Mucosa of gallbladder (tissue), 1 donor: ENCODE measurements around the gene KDM1A. TPM values are rescaled to one million over a fixed set of nuclear protein-coding genes. Genes with fewer than 3 reads are reported as not detected.
"Not testable (repeated sequence)": the region's sequence is repeated elsewhere in the genome, so short reads cannot be mapped to it uniquely, and the experiment has no call there.

Experiments used
- DNase-seq: peaks from one replicate; pipeline ENCODE4 v3.0.0-alpha.2; 2020; ENCODE audit warnings: low spot score
- total RNA-seq: library from RNA; stranded (reverse); gene quantifications from one replicate; pipeline ENCODE4 v1.2.1, GENCODE V29; 2021
- donor health status: DM: no; HTN: no; CAD: no.

Gene KDM1A
- total RNA-seq, result 44.9 TPM

DNA sequence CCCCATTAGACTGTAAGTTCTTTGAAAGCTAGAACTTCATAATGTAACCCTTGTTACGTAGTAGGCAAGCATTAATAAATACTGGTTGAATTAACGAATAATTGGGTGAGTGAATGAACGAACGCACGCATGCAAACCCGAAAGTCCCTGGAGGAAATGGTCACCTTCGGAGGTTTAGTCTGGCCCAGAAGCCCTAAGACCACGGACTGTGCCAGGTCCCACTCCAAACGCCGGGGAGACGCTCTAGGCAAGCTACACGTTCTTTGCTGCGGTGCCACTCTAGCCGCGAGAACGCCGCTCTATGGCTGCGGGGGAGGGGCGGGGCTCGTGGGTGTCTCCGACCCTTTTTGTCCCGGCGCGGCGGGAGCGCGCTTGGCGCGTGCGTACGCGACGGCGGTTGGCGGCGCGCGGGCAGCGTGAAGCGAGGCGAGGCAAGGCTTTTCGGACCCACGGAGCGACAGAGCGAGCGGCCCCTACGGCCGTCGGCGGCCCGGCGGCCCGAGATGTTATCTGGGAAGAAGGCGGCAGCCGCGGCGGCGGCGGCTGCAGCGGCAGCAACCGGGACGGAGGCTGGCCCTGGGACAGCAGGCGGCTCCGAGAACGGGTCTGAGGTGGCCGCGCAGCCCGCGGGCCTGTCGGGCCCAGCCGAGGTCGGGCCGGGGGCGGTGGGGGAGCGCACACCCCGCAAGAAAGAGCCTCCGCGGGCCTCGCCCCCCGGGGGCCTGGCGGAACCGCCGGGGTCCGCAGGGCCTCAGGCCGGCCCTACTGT, at the start of gene KDM1A:
Gene KDM1A, plus strand, starts transcription at position 375 of the 769 bp plus-strand sequence. Its CDS starts 129 bp downstream, at position 504.
- peak; percentile 98 for DNase-seq

DNA sequence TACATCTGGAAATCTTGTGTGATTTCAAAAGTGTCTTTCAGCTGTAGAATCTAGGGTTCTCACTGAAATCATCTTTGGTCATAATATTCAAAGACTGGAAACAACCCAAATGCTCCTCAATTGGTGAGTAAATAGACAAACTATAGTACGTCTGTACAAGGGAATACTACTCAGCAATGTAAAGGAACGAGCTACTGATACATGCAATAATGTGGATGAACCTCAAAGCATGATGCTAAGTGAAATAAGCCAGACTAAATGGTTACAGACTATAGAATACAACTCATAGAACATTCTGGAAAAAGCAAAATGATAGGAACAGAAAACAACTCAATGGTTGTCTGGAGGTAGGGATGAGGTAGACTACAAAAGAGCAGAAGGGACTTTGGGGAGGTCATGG, 49.2 kb upstream of the KDM1A start:
- DNase-seq, result no peak

DNA sequence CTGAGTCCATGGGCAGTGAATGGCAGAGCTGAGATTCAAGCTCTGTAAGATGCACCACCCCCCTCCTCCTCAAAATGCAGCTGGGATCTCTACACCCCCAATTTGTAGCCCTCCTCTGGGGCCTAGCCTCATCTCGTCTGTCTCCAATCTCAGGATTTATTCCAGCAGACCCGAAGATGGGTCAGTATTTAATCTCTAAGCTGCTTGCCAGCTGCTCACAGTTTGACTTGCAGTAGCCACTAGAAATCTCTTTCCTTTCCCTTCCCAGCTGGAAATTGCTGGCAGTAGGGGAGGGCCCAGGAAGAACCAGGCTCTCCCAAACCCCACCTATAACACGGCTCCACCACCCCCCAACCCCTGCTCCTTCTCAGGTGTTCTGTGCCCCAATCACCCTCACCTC, 48.1 kb upstream of the KDM1A start:
- no peak for DNase-seq

DNA sequence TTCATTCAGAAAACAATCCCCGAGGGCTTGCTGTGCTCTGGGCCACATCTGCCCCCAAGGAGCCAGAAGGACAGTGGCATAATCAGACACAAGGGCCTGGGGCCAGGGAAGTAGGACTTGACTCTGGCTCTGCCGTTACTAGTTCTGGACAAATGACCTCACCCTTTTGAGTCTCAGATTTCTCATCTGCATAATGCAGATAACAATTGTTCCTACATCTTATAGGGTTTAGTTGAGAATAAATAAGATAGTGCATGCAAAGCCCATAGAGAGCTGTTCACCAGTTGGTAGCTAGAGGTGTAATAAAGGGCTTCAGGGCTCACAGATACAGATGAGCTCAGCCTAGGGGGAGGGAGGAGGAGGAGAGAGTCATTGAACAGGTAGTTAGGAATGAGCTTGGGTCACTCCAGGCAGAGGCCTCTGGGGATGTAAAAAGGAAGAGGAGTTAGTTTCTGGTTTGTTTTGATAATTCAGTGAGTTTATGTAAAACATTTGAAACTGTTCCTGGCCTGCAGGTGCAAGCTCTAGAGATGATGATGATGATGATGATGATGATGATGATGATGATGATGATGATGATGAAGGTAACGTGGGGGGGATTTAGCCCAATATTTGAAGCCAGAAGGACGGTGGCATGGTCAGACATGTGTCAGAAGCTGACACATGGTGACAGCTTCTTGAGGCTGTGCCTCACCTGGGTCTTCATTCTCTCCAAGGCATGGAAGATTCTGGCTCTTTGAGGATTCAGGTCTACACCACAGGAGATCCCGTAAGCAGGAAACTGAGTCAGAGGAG, 47.5 kb upstream of the KDM1A start:
- DNase-seq, result no peak

DNA sequence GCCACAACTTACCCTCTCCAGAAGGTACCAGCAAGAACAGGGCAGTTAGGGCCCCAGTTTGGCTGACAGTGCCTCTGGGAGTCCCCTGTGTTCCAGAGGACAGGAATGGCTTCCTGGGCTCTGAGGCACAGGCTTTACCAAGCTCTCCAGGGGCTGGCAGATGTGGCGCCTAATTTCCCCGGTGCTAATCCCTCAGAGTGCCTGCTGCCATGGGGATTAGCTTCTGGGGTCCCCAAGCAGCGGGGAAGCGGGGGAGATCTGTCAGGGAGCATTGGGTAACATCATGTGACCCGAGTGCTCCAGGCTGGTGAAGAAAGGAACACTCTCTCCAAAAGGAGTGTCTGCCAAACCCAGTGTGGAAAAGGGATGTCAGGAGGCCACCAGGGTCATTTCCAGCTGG, 46.5 kb upstream of the KDM1A start, which contains the start of gene LACTBL1:
Gene LACTBL1, minus strand, starts transcription at position 107 of the 400 bp plus-strand sequence. CDS start 550 bp downstream, outside the sequence.
- no peak for DNase-seq

DNA sequence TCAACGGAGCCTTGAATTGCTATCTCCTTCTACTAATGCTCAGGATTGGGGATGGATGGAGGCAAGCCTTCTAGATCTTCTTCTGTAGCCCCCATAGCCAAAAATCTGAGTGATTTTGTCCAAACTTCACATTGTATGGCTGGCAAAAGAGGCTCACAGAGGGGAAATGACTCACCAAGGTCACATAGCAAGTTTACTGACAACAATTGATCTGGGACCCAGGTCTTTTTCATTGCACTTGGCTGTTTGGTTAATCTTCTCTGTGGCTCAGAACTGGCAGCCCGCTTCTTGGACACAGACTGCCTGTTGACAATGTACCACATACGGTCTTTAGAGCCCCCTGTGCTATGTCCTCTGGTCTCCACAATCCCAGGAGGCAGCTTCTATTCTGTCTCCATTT, 43.6 kb upstream of the KDM1A start:
- no peak for DNase-seq

DNA sequence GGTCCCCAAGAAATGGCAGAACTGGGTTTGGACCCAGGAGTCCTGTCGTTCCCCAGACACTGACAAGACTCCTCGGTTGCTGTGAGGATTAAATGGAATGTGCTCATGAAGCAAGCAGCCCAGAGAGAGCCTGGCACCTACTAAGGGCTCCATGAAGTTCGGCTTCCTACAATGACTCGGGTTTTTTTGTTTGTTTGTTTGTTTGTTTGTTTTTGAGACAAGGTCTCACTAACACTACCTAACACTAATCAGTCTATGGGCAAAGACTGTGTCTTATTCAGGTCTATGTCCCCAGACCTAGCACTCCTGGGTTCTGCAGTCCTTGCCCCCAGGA, 43.2 kb upstream of the KDM1A start:
- no peak for DNase-seq

DNA sequence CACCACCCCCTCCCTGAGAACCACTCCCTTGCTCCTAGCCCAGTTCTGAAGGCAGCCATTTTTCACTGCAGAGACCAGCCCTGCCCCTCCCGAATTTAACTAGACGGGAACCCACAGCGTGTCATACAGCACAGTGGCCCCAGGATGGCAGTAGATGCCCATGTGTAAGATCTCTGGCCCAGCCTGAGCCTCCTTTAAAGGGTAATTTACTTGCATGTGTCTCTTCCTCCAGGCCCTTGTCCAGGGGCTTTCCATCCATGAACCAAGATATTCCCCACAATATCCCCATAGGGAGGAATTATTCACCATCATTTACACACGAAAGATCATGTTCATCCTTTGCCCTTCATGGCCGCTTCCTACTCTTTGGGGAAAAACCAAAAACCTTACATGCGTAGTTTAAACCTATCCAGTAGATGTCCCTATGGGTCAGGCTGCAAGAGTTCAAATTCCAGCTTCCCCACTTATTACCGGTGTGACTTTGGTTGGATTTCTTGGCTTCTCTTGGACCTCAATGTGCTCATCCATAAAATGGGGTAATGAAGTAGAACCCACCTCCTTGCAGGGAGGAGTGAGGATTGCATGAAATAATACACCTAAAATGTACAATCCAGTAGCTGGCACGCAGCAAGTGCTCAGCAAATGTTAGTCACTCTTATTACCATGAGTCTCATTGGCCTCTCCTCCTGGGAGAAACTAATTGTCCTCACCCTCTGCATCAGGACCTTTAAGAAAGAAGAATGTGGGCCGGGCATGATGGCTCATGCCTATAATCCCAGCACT, 42.6 kb upstream of the KDM1A start:
- DNase-seq, result peak; percentile 59

DNA sequence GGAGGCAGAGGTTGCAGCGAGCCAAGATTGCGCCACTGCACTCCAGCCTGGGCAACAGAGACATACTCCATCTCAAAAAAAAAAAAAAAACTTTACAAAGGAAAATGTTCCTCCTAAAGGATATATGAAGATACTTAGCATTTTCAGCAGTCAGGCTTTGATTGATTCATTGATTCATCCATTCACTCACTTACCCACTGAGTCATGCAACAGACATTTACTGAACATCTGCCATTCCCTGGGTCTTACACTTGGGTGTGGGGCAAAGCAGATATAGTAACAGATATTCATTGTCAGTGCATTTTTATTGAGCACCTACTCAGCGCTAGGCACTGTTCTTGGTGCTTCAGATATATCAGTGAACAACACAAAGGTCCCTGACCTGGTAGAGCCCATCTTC, 41.0 kb upstream of the KDM1A start:
- DNase-seq, result no peak

DNA sequence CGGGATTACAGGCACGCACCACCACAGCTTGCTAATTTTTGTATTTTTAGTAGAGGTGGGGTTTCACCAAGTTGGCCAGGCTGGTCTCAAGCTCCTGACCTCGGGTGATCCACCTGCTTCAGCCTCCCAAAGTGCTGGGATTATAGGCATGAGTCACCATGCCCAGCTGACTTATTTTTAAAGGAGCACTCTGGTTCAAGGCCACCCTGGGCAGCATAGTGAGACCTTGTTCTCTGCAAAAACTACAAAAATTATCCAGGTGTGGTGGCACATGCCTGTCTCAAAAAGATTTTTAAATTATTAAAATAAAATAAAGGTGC, 38.8 kb upstream of the KDM1A start:
- DNase-seq, result not testable (repeated sequence)

DNA sequence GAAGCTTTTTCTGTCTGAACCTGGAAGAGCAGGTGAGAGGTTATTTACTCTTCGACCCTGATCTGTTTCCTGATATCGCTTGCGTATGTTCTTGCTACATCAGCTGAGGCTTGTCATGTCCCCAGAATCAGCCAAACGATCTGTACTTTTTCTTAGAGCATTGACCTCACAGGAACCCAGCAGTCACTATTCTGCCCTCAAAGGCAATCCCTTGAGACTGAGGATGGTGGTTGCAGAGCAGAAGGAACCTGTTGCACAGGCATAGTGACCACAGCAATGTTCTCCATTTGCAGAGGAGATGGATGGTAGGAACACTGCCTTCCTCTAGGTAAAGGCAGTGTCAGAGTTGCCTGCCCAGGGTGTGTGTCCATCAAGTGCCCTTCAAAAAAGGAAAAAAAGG, 35.3 kb upstream of the KDM1A start:
- DNase-seq, result no peak

DNA sequence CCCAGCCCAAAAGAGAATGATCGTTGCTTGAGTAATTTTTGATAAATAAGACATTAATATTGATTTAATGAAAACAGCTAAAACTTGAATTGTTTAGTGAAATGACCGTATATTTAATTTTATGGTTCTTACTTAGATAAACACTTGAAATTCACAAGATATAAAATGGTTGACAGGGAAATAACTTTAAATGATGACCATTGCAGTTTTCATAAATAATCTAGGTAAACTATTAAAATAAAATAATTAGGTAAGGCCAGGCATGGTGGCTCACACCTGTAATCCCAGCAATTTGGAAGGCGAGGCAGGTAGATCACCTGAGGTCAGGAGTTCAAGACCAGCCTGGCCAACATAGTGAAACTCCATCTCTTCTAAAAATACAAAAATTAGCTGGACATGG, 26.9 kb upstream of the KDM1A start:
- not testable (repeated sequence) for DNase-seq

DNA sequence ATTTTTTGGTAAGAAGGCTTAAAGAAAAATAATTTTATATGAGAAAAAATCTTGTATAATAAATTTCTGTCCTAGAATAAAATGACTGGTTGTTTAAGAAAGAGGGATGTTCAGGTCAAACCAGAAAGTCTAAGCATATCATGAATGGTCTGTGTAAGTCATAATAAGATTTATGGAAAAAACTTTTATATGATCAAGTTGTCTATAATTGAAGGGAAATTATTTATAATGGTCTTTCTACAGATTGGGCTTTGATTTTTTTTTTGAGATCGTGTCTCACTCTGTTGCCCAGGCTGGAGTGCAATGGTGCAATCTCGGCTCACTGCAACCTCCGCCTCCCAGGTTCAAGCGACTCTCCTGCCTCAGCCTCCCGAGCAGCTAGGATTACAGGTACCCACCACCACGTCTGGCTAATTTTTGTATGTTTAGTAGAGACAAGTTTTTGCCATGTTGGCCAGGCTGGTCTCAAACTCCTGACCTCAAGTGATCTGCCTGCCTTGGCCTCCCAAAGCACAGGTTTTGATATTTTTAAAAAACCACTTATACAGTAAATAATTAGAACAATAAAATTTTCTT, 26.0 kb upstream of the KDM1A start:
- DNase-seq, result not testable (repeated sequence)

DNA sequence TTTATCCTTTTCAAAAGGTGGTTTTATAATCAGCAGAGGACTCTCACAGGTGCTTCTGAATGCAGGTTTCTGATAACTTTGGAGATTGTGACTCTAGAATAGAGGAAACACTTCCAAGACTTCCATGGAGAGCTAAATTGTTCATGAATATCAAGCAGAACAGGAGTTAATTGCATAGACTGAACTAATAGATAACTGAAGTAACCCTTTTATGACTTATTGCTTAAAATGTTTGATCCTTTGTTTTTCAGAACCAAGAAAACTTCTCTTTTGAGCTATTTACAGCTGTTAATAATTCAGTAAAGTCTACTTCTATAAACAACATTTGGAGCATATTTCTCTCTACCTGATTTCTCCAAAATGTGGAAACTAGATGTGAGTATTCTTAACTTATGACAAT, 23.5 kb upstream of the KDM1A start:
- DNase-seq, result no peak

DNA sequence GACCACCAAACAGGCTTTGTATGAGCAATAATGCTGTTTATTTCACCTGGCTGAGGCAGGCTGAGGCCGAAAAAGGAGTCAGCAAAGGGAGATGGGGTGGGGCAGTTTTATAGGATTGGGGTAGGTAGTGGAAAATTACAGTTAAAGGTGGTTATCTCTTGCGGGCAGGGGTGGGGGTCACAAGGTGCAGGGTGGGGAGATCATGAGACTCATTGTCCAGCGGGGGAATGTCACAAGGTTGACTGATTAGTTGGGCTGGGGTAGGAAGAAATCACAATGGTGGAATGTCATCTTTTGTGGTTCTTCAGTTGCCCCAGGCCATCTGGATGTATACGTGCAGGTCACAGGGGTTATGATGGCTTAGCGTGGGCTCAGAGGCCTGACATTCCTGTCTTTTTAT, 21.7 kb upstream of the KDM1A start:
- not testable (repeated sequence) for DNase-seq

DNA sequence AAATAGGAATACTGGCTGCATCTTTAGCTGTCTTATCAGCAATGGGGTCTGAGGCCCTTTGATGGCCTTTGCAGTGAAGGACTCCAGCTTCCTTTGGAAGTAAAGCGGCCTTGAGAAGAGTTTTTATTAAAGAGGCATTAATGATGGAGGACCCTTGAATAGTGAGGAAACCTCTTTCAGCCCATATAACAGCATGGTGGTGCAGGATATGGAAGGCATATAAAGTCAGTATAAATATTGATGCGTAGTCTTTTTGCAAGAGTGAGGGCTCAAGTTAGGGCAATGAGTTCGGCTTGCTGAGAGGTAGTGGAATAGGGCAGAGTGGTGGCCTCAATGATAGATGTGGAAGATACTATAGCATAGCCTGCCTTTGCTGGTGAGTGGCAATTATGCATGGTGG, 19.1 kb upstream of the KDM1A start:
- DNase-seq, result not testable (repeated sequence)

DNA sequence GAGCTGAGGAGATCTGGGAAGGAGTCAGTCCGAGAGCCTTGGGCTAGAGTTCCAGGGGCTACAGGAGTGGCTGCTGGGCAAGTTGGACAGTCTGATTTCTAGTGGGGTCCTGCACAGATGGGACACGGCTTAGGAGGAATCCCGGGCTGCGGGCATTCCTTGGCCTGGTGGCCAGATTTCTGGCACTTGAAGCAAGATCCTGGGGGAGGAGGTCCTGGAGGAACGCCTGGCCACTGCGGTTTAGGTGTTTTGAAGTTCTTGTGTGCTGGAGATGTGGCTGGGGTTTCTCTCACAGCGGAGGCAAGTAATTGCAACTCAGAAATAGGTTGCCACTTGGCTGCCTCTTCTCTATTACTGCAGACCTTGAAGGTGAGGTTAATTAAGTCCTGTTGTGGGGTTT, 17.1 kb upstream of the KDM1A start:
- not testable (repeated sequence) for DNase-seq

DNA sequence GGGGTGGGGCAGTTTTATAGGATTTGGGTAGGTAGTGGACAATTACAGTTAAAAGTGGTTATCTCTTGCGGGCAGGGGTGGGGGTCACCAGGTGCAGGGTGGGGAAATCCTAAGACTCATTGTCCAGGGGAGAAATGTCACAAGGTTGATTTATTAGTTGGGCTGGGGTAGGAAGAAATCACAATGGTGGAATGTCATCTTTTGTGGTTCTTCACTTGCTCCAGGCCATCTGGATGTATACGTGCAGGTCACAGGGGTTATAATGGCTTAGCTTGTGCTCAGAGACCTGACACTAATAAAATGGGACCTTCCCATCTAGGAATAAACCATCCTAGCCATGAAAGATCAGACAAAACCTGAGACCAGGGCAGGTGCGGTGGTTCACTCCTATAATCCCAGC, 15.2 kb upstream of the KDM1A start:
- no peak for DNase-seq

DNA sequence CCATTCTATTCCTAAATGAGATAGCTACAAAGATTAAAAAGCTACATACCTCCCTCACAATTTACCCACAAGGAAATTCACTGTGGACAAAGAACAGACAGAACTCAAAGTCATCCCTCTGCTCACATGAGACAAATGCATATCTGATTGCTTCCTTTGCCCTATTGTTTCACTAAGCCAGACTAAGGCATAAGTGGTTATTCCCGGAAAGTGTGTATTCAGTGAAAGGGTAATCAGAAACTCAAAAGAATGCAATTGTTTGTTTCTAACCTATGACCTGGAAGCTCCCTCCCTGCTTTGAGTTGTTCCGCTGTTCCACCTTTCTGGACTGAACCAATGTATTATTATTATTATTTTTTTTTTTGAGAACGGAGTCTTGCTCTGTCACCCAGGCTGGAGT, 14.5 kb upstream of the KDM1A start:
- not testable (repeated sequence) for DNase-seq

DNA sequence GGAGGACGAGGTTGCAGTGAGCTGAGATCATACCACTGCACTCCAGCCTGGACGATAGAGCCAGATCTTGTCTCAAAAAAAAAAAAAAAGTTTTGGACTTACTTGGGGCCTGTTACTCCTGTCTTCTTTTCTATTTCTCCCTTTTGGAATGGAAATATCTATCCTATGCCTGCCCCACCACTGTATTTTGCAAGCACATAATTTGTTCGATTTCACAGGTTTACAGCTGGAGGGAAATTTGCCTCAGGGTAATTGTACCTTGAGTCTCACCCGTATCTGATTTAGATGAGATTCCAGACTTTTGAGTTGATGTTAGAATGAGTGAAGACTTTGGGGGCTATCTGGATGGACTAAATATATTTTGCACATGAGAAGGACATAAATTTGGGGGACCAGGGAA, 12.2 kb upstream of the KDM1A start:
- no peak for DNase-seq

DNA sequence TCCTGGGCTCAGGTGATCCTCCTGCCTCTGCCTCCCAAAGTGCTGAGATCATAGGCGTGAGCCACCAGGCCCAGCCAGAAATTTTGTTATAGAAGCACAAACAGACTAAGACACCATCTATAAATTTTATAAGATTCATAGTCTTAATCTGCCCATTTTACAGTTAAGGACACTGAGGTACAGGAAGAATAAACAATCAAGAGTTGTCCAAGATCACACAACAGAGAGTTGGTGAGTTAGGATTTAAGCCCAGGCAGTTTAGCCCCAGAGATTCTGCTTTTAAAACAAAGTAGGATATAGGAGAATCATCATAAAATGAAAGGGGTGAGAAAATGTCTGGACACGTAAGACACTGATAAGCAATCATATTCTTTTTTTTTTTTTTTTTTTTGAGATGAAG, 10.4 kb upstream of the KDM1A start:
- no peak for DNase-seq

DNA sequence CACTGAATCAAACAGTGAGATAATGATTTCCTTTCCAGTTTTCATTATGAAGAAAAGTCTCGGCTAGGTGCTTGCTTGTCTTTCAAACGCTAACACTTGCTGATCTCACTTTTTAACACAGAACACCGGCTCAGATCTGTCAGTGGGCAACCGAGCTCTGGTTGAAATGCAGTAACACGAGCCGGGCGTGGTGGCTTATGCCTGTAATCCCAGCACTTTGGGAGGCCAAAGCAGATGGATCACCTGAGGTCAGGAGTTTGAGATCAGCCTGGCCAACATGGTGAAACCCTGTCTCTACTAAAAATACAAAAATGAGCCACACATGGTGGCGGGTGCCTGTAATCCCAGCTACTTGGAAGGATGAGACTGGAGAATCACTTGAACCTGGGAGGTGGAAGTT, 9.2 kb upstream of the KDM1A start:
- not testable (repeated sequence) for DNase-seq
